ENCODE data around the gene ARL10.

GRCh38 chr5:176320577-176320976, 44.7 kb upstream of the ARL10 start:
- TF ChIP-seq JUND (IDR thresholded peaks at IDR 0.05) = no peak
- no peak for TF ChIP-seq MAX (IDR thresholded peaks at IDR 0.05)
- TF ChIP-seq CTCF (IDR thresholded peaks at IDR 0.05; ENCODE audit: low read depth, low read length, missing input control) = no peak
- TF ChIP-seq EGR1 (IDR thresholded peaks at IDR 0.05; ENCODE audit: low read depth in 2 of 2) = no peak
- no peak for TF ChIP-seq YY1 (IDR thresholded peaks at IDR 0.05)
- no peak for TF ChIP-seq TAF1 (conservative IDR thresholded peaks at IDR 0.05)
- TF ChIP-seq RAD21 (IDR thresholded peaks at IDR 0.05) = no peak
